ENCODE measurements around the gene EVPL. TPM values are rescaled to one million over a fixed set of nuclear protein-coding genes. Genes with fewer than 3 reads are reported as not detected.

Gene EVPL
- total and polyA plus RNA-seq, 2 of the 13 experiments (the other 11 are each of a cell fraction or from before 2014, with no cell fraction given) = 2.1 to 8.2 TPM

DNA sequence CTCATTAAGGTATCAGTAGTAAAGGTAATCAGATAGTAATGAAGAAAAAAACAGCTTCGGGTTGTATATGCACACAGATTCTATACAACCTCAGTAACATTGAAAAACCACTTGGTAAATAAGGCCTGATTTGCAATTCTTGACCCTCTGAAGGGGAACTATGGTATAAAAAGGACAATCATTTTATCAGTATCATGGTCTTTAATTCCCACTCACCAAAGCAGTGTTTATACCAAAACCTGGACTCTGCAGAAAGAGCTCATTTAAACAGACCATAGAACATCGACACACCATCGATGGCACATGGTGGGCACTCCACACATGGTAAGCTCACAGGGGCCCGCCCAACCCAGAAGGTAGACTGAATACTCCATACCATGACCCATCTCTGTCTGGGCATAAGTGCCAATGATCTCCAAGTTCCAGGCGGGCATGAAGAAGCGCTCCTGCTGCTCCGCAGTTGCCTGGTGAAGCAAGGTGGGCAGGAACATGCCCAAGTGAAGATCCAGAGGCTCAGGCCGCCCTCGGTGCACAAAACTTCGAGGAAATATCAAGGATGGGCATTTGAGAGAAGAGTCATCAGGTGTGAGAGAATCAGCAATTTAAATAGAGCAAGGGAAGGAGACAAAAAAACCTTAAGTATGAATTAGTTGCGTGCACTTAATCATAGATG is 67.1 kb downstream of the EVPL start (continued):
- no peak for TF ChIP-seq ZNF646 (CRISPR knock-in tag; IDR thresholded peaks at IDR 0.05)
- TF ChIP-seq, protein P1, sequence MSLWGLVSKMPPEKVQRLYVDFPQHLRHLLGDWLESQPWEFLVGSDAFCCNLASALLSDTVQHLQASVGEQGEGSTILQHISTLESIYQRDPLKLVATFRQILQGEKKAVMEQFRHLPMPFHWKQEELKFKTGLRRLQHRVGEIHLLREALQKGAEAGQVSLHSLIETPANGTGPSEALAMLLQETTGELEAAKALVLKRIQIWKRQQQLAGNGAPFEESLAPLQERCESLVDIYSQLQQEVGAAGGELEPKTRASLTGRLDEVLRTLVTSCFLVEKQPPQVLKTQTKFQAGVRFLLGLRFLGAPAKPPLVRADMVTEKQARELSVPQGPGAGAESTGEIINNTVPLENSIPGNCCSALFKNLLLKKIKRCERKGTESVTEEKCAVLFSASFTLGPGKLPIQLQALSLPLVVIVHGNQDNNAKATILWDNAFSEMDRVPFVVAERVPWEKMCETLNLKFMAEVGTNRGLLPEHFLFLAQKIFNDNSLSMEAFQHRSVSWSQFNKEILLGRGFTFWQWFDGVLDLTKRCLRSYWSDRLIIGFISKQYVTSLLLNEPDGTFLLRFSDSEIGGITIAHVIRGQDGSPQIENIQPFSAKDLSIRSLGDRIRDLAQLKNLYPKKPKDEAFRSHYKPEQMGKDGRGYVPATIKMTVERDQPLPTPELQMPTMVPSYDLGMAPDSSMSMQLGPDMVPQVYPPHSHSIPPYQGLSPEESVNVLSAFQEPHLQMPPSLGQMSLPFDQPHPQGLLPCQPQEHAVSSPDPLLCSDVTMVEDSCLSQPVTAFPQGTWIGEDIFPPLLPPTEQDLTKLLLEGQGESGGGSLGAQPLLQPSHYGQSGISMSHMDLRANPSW (CRISPR knock-in tag; IDR thresholded peaks at IDR 0.05; ENCODE audit: borderline replicate concordance) = 0 out of 2 replicates have a peak, but pooled peaks have one; percentile 49
- TF ChIP-seq, protein P2, sequence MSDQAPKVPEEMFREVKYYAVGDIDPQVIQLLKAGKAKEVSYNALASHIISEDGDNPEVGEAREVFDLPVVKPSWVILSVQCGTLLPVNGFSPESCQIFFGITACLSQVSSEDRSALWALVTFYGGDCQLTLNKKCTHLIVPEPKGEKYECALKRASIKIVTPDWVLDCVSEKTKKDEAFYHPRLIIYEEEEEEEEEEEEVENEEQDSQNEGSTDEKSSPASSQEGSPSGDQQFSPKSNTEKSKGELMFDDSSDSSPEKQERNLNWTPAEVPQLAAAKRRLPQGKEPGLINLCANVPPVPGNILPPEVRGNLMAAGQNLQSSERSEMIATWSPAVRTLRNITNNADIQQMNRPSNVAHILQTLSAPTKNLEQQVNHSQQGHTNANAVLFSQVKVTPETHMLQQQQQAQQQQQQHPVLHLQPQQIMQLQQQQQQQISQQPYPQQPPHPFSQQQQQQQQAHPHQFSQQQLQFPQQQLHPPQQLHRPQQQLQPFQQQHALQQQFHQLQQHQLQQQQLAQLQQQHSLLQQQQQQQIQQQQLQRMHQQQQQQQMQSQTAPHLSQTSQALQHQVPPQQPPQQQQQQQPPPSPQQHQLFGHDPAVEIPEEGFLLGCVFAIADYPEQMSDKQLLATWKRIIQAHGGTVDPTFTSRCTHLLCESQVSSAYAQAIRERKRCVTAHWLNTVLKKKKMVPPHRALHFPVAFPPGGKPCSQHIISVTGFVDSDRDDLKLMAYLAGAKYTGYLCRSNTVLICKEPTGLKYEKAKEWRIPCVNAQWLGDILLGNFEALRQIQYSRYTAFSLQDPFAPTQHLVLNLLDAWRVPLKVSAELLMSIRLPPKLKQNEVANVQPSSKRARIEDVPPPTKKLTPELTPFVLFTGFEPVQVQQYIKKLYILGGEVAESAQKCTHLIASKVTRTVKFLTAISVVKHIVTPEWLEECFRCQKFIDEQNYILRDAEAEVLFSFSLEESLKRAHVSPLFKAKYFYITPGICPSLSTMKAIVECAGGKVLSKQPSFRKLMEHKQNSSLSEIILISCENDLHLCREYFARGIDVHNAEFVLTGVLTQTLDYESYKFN (CRISPR knock-in tag; conservative IDR thresholded peaks at IDR 0.05) = peak; percentile 13; the same call in 1 of the 2 replicates
- TF ChIP-seq IRF1 (CRISPR knock-in tag; IDR thresholded peaks at IDR 0.05; ENCODE audit: low read depth) = no peak
- no peak for TF ChIP-seq RCOR2 (CRISPR knock-in tag; IDR thresholded peaks at IDR 0.05)
- no peak for TF ChIP-seq ZNF7 (CRISPR knock-in tag; IDR thresholded peaks at IDR 0.05)
- TF ChIP-seq ZBTB38 (CRISPR knock-in tag; IDR thresholded peaks at IDR 0.05) = peak; percentile 58; the same call in 1 of the 2 replicates
- TF ChIP-seq NFRKB (IDR thresholded peaks at IDR 0.05) = no peak
- no peak for TF ChIP-seq NBN (conservative IDR thresholded peaks at IDR 0.05)
- no peak for TF ChIP-seq MAZ (IDR thresholded peaks at IDR 0.05; ENCODE audit: borderline replicate concordance, low read depth, low read length)
- no peak for TF ChIP-seq MAZ (CRISPR knock-in tag; IDR thresholded peaks at IDR 0.05; ENCODE audit: low read depth)
- TF ChIP-seq SALL1 (CRISPR knock-in tag; IDR thresholded peaks at IDR 0.05) = 0 out of 2 replicates have a peak, but pooled peaks have one; percentile 12
- 0 out of 2 replicates have a peak, but pooled peaks have one; percentile 21 for TF ChIP-seq MBD4 (IDR thresholded peaks at IDR 0.05; ENCODE audit: borderline replicate concordance, low read length)
- no peak for TF ChIP-seq ADNP (CRISPR knock-in tag; IDR thresholded peaks at IDR 0.05)
- TF ChIP-seq ZNF160 (CRISPR knock-in tag; IDR thresholded peaks at IDR 0.05) = no peak
- no peak for TF ChIP-seq JUNB (CRISPR knock-in tag; IDR thresholded peaks at IDR 0.05; ENCODE audit: borderline replicate concordance)

All from HepG2 (cell line).